Measurements from ENCODE around the gene TM7SF3.

TM7SF3 gene

GRCh38 chr12:27000961-27001360, 13.2 kb downstream of the TM7SF3 start:
- no peak for DNase-seq (ENCODE audit: low read depth)
- TF ChIP-seq CTCF (IDR thresholded peaks at IDR 0.05; ENCODE audit: low read depth, low read length, missing control alignments), result no peak
- H3K4me3 ChIP-seq (ENCODE audit: low read depth, low read length), result no peak overlapping the region

- TF ChIP-seq CTCF (IDR thresholded peaks at IDR 0.05; ENCODE audit: low read depth, low read length, missing control alignments), result no peak
- no peak overlapping the region for H3K4me3 ChIP-seq (ENCODE audit: low read depth, low read length)
- no peak for DNase-seq (ENCODE audit: low read depth)
These were observed 17.2 kb downstream of the TM7SF3 start for GRCh38 chr12:26997003-26997402.

- DNase-seq (ENCODE audit: low read depth), result no peak
- H3K4me3 ChIP-seq (ENCODE audit: low read depth, low read length), result no peak overlapping the region
- TF ChIP-seq CTCF (IDR thresholded peaks at IDR 0.05; ENCODE audit: low read depth, low read length, missing control alignments), result no peak
These were observed 18.5 kb downstream of the TM7SF3 start for GRCh38 chr12:26995706-26996105.

- TF ChIP-seq CTCF (IDR thresholded peaks at IDR 0.05; ENCODE audit: low read depth, low read length, missing control alignments), result no peak
- no peak overlapping the region for H3K4me3 ChIP-seq (ENCODE audit: low read depth, low read length)
- no peak for DNase-seq (ENCODE audit: low read depth)
These were observed 20.1 kb downstream of the TM7SF3 start for GRCh38 chr12:26994109-26994508.

- no peak for DNase-seq (ENCODE audit: low read depth)
- TF ChIP-seq CTCF (IDR thresholded peaks at IDR 0.05; ENCODE audit: low read depth, low read length, missing control alignments), result no peak
- no peak overlapping the region for H3K4me3 ChIP-seq (ENCODE audit: low read depth, low read length)
These were observed 22.4 kb downstream of the TM7SF3 start for GRCh38 chr12:26991826-26992225.

GRCh38 chr12:26989873-26990272, 24.3 kb downstream of the TM7SF3 start:
- no peak for DNase-seq (ENCODE audit: low read depth)
- no peak overlapping the region for H3K4me3 ChIP-seq (ENCODE audit: low read depth, low read length)
- no peak for TF ChIP-seq CTCF (IDR thresholded peaks at IDR 0.05; ENCODE audit: low read depth, low read length, missing control alignments)

GRCh38 chr12:26988703-26989102, 25.5 kb downstream of the TM7SF3 start:
- no peak for TF ChIP-seq CTCF (IDR thresholded peaks at IDR 0.05; ENCODE audit: low read depth, low read length, missing control alignments)

More at GRCh38 chr12:26988703-26989102, 25.5 kb downstream of the TM7SF3 start:
- DNase-seq (ENCODE audit: low read depth), result no peak
- H3K4me3 ChIP-seq (ENCODE audit: low read depth, low read length), result no peak overlapping the region
